Liver (tissue), 9 donors: ENCODE data around the gene STRN. TPM values are rescaled to one million over a fixed set of nuclear protein-coding genes. Genes with fewer than 3 reads are reported as not detected.

ENCODE experiments used
- DNase-seq: peaks from one replicate; pipeline ENCODE4 v3.0.0-alpha.2; 2017; ENCODE audit warnings: low spot score
- H3K27ac ChIP-seq, 2 donors: one replicate each; pipeline ENCODE4 v1.7.0; 2013; ENCODE audit warnings: inconsistent platforms in 2 of 2, low read length in 2 of 2, control low read depth in 1 of 2, low read depth in 1 of 2, mild to moderate bottlenecking in 1 of 2
- H3K27me3 ChIP-seq, 4 donors: one replicate each; pipeline versions ENCODE4 v1.6.1 to v1.7.0; 2013; ENCODE audit warnings: low read length in 3 of 4, inconsistent platforms in 1 of 4, mild to moderate bottlenecking in 1 of 4, moderate library complexity in 1 of 4; ENCODE audit not compliant: control insufficient read depth in 4 of 4, insufficient read depth in 4 of 4
- H3K36me3 ChIP-seq, 4 donors: one replicate each; pipeline versions ENCODE4 v1.6.1 to v1.7.0; 2013; ENCODE audit warnings: low read length in 3 of 4, mild to moderate bottlenecking in 3 of 4, low read depth in 1 of 4, moderate library complexity in 1 of 4; ENCODE audit not compliant: control insufficient read depth in 4 of 4, insufficient read depth in 3 of 4
- H3K4me1 ChIP-seq, 4 donors: one replicate each; pipeline versions ENCODE4 v1.6.1 to v1.7.0; 2013; ENCODE audit warnings: low read length in 3 of 4, mild to moderate bottlenecking in 3 of 4, moderate library complexity in 1 of 4; ENCODE audit not compliant: control insufficient read depth in 4 of 4, insufficient read depth in 4 of 4
- H3K4me3 ChIP-seq, 3 donors: one replicate each; pipeline versions ENCODE4 v1.6.1 to v1.7.0; 2013; ENCODE audit warnings: low read length in 3 of 3, control low read depth in 1 of 3, low read depth in 1 of 3, mild to moderate bottlenecking in 1 of 3
- H3K9ac ChIP-seq, 2 donors: one replicate each; pipeline ENCODE4 v1.7.0; 2013; ENCODE audit warnings: low read length in 2 of 2, mild to moderate bottlenecking in 2 of 2, moderate library complexity in 2 of 2, control low read depth in 1 of 2, low read depth in 1 of 2
- H3K9me3 ChIP-seq, 4 donors: one replicate each; pipeline versions ENCODE4 v1.6.1 to v1.7.0; 2013; ENCODE audit warnings: low read length in 3 of 4; ENCODE audit not compliant: control insufficient read depth in 4 of 4
- EGR1 ChIP-seq, 2 donors: IDR thresholded peaks; 2 replicates each; pipeline ENCODE4 v1.6.1; 2016 to 2018; ENCODE audit warnings: antibody characterized with exemption in 2 of 2, low read depth in 2 of 2
- FOXA2 ChIP-seq: IDR thresholded peaks from 2 replicates; pipeline ENCODE4 v1.6.1; 2016; ENCODE audit warnings: antibody characterized with exemption
- GABPA ChIP-seq, 2 donors: IDR thresholded peaks in 1 of 2; conservative IDR thresholded peaks in 1 of 2; 2 replicates each; pipeline ENCODE4 v1.6.1; 2016; ENCODE audit warnings: antibody characterized with exemption in 2 of 2, mild to moderate bottlenecking in 1 of 2, moderate library complexity in 1 of 2
- RXRA ChIP-seq, 2 donors: IDR thresholded peaks; 2 replicates each; pipeline ENCODE4 v1.6.1; 2017 to 2018; ENCODE audit warnings: antibody characterized with exemption in 2 of 2, mild to moderate bottlenecking in 1 of 2
- SP1 ChIP-seq: IDR thresholded peaks from 2 replicates; pipeline ENCODE4 v1.6.1; 2018; ENCODE audit warnings: antibody characterized with exemption, mild to moderate bottlenecking
- TAF1 ChIP-seq: conservative IDR thresholded peaks from 2 replicates; pipeline ENCODE4 v1.6.1; 2016; ENCODE audit warnings: antibody characterized with exemption, mild to moderate bottlenecking
- YY1 ChIP-seq: IDR thresholded peaks from 2 replicates; pipeline ENCODE4 v1.6.1; 2016; ENCODE audit warnings: antibody characterized with exemption, mild to moderate bottlenecking
- WGBS: extraction: QIAGEN DNeasy Blood & Tissue Kit; methylation state at CpG from one replicate; pipeline ENCODE4 v1.1.7; 2013; 5-methylcytosine and 5-hydroxymethylcytosine counted together
- polyA plus RNA-seq, 2 donors: library from polyadenylated mRNA; stranded (reverse) in 1 of 2; unstranded in 1 of 2; fragments of 200-250 nt in 1 of 2; fragments of >200 nt in 1 of 2; fragmentation: Nextera tagmentation in 1 of 2; extraction: Ambion mirVana in 1 of 2; gene quantifications; one replicate each; pipeline versions ENCODE4 v1.2.1 to v1.2.3, GENCODE V29; 2013 to 2015
- total RNA-seq, 2 donors: library from RNA; depleted of rRNA; stranded (reverse); fragments of >200 nt; gene quantifications; one replicate each; pipeline ENCODE4 v1.2.3, GENCODE V29; 2014
- TF ChIP-seq, protein P1 (sequence below): IDR thresholded peaks from 2 replicates; pipeline ENCODE4 v1.6.1; 2016; ENCODE audit warnings: antibody characterized with exemption, mild to moderate bottlenecking
- TF ChIP-seq, protein P2 (sequence below): IDR thresholded peaks from 2 replicates; pipeline ENCODE4 v1.6.1; 2016; ENCODE audit warnings: antibody characterized with exemption
- donor health status: healthy.
- donor health status: healthy.
- donor health status: healthy.
- donor health status: healthy.
- donor health status: healthy.

Gene STRN
- total and polyA plus RNA-seq, 4 donors = 2.5 to 11.9 (median 5.6) TPM

DNA sequence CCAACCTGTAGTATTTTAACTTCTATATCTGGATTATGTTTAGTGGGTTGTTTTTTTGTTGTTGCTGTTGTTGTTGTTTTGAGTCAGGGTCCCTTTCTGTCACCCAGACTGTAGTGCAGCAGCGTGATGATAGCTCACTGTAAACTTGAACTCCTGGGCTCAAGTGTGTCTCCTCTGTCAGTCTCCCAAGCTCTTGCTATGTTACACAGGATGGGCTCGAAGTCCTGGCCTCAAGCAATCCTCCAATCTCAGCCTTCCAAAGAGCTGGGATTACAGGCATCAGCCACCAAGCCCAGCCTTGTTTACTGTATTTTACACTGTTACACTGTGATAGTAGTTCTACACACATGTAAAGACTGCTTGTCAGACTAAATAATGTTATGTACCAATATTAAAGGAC is 9.7 kb upstream of the STRN start:
- no peaks in the 10 kb centered on the region for H3K27me3 ChIP-seq
- peaks cover 0 to 5% (median 1%) of the 10 kb centered on the region in 4 donors for H3K36me3 ChIP-seq
- no peaks in the 10 kb centered on the region for H3K9me3 ChIP-seq
- DNase-seq = no peak
- WGBS = 87% methylated on average over 2 of the region's 2 CpGs
- H3K27ac ChIP-seq = no peak overlapping the region
- no peak overlapping the region for H3K4me3 ChIP-seq
- H3K9ac ChIP-seq = no peak overlapping the region
- no peak for TF ChIP-seq GABPA (IDR thresholded peaks at IDR 0.05 in 1 of 2, conservative IDR thresholded peaks at IDR 0.05 in 1 of 2)
- no peaks in the 10 kb centered on the region for H3K4me1 ChIP-seq

GRCh38 chr2:36975306-36975705 is 9.0 kb upstream of the STRN start:
- peaks cover 0 to 2% (median 0%) of the 10 kb centered on the region in 4 donors for H3K36me3 ChIP-seq
- no peak overlapping the region for H3K9ac ChIP-seq
- no peak for DNase-seq
- H3K27ac ChIP-seq = no peak overlapping the region
- no peaks in the 10 kb centered on the region for H3K27me3 ChIP-seq
- no peak overlapping the region for H3K4me3 ChIP-seq
- WGBS = 90% methylated on average over 8 of the region's 8 CpGs
- H3K9me3 ChIP-seq = no peaks in the 10 kb centered on the region
- no peak for TF ChIP-seq EGR1 (IDR thresholded peaks at IDR 0.05; ENCODE audit: low read depth in 2 of 2)
- TF ChIP-seq FOXA2 = no peak
- TF ChIP-seq, protein P1, sequence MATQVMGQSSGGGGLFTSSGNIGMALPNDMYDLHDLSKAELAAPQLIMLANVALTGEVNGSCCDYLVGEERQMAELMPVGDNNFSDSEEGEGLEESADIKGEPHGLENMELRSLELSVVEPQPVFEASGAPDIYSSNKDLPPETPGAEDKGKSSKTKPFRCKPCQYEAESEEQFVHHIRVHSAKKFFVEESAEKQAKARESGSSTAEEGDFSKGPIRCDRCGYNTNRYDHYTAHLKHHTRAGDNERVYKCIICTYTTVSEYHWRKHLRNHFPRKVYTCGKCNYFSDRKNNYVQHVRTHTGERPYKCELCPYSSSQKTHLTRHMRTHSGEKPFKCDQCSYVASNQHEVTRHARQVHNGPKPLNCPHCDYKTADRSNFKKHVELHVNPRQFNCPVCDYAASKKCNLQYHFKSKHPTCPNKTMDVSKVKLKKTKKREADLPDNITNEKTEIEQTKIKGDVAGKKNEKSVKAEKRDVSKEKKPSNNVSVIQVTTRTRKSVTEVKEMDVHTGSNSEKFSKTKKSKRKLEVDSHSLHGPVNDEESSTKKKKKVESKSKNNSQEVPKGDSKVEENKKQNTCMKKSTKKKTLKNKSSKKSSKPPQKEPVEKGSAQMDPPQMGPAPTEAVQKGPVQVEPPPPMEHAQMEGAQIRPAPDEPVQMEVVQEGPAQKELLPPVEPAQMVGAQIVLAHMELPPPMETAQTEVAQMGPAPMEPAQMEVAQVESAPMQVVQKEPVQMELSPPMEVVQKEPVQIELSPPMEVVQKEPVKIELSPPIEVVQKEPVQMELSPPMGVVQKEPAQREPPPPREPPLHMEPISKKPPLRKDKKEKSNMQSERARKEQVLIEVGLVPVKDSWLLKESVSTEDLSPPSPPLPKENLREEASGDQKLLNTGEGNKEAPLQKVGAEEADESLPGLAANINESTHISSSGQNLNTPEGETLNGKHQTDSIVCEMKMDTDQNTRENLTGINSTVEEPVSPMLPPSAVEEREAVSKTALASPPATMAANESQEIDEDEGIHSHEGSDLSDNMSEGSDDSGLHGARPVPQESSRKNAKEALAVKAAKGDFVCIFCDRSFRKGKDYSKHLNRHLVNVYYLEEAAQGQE = no peak
- TF ChIP-seq SP1 = no peak
- TF ChIP-seq GABPA (IDR thresholded peaks at IDR 0.05 in 1 of 2, conservative IDR thresholded peaks at IDR 0.05 in 1 of 2) = no peak
- no peak for TF ChIP-seq YY1
- TF ChIP-seq RXRA (IDR thresholded peaks at IDR 0.05) = no peak
- TF ChIP-seq, protein P2, sequence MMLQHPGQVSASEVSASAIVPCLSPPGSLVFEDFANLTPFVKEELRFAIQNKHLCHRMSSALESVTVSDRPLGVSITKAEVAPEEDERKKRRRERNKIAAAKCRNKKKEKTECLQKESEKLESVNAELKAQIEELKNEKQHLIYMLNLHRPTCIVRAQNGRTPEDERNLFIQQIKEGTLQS = no peak
- TF ChIP-seq TAF1 = no peak
- no peaks in the 10 kb centered on the region for H3K4me1 ChIP-seq

DNA sequence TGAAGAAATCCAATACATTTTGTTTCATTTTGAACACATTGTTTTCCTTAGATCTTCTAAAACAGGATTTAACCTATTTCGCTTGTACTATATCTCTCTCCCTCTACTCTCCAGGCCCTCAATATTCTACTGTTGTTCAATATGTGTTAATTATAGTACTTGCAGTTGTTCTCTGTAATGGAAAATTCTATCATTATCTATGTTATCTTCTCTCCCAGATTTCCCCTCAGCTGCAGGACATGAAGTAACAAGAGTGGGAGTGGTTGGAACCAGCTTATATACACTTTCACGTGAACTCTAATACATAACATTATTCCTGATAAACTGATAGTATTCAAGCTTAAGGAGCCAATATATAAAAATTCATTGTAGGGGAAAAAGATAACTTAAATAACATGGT is 7.0 kb upstream of the STRN start:
- H3K9ac ChIP-seq = no peak overlapping the region
- TF ChIP-seq SP1 = no peak
- DNase-seq = no peak
- H3K9me3 ChIP-seq = no peaks in the 10 kb centered on the region
- no peak overlapping the region for H3K4me3 ChIP-seq
- 76% methylated on average over 2 of the region's 2 CpGs for WGBS
- no peaks in the 10 kb centered on the region for H3K36me3 ChIP-seq
- no peaks in the 10 kb centered on the region for H3K4me1 ChIP-seq
- H3K27me3 ChIP-seq = no peaks in the 10 kb centered on the region
- no peak overlapping the region for H3K27ac ChIP-seq

- no peak for DNase-seq
- no peak for TF ChIP-seq GABPA (IDR thresholded peaks at IDR 0.05 in 1 of 2, conservative IDR thresholded peaks at IDR 0.05 in 1 of 2)
- Histone ChIP-seq H3K4me3 (no peak overlapping the region), H3K9ac (no peak overlapping the region), H3K4me1 (peaks cover 0 to 12% (median 7%) of the 10 kb centered on the region in 4 donors), H3K27ac (no peak overlapping the region), H3K9me3 (no peaks in the 10 kb centered on the region), H3K36me3 (no peaks in the 10 kb centered on the region), H3K27me3 (no peaks in the 10 kb centered on the region)
These were observed 5.7 kb upstream of the STRN start for GRCh38 chr2:36971990-36972389.
